GM10248 (cell line): ENCODE results near the gene PLBD2.

Experiments
- CTCF ChIA-PET: fragments of 300-600 bp; sonication (Branson Sonifier 250); formaldehyde crosslinking; extraction: SDS; loops from one replicate; lab custom pipeline; 2021; ENCODE audit warnings: antibody characterized with exemption; lab: Yijun Ruan, JAX
- POLR2A ChIA-PET: fragments of 350-650 bp; sonication (Branson Sonifier 250); formaldehyde crosslinking; extraction: SDS; loops from one replicate; lab custom pipeline; 2020; ENCODE audit warnings: antibody characterized with exemption; lab: Yijun Ruan, JAX
- DNase-seq: peaks from one replicate; pipeline ENCODE4 v3.0.0; 2012; ENCODE audit errors: extremely low spot score
- TF ChIP-seq, protein P1 (sequence below): IDR thresholded peaks from 2 replicates; pipeline ENCODE4 v1.5.1; 2012; ENCODE audit warnings: mild to moderate bottlenecking, low read depth; ENCODE audit errors: extremely low read depth, missing control alignments, control extremely low read depth

PLBD2 gene

GRCh38 chr12:113374823-113375428 is 16.5 kb downstream of the PLBD2 start:
- CTCF ChIA-PET, result no interaction called here

DNA sequence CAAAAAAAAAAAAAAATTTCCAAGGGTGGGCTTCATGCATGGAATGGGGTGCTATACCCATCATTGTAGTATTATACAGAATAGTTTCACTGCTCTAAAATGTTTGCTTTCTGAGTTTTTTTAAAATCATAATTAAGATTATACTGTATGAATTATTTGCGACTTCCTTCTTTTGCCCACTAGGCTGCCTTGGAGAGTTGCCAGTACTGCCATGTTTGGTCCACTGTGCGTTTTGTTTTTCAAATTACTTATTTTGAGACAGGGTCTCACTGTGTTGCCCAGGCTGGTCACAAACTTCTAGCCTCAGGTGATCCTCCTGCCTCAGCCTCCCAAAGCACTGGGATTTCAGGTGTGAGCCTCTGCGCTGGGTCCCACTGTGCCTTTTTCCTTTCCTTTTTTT is 19.9 kb downstream of the PLBD2 start:
- DNase-seq, result no peak
- TF ChIP-seq, protein P1, sequence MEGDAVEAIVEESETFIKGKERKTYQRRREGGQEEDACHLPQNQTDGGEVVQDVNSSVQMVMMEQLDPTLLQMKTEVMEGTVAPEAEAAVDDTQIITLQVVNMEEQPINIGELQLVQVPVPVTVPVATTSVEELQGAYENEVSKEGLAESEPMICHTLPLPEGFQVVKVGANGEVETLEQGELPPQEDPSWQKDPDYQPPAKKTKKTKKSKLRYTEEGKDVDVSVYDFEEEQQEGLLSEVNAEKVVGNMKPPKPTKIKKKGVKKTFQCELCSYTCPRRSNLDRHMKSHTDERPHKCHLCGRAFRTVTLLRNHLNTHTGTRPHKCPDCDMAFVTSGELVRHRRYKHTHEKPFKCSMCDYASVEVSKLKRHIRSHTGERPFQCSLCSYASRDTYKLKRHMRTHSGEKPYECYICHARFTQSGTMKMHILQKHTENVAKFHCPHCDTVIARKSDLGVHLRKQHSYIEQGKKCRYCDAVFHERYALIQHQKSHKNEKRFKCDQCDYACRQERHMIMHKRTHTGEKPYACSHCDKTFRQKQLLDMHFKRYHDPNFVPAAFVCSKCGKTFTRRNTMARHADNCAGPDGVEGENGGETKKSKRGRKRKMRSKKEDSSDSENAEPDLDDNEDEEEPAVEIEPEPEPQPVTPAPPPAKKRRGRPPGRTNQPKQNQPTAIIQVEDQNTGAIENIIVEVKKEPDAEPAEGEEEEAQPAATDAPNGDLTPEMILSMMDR, result no peak
- POLR2A ChIA-PET, result interaction anchor here (0.7 kb wide), 1 partner anchor 26 kb away, joined by 11 read pairs; no protein-coding TSS in a partner anchor
- CTCF ChIA-PET, result no interaction called here

More at GRCh38 chr12:113374823-113375428, 16.5 kb downstream of the PLBD2 start:
- POLR2A ChIA-PET, result no interaction called here
- no peak for DNase-seq
- TF ChIP-seq, protein P1, result no peak

DNA sequence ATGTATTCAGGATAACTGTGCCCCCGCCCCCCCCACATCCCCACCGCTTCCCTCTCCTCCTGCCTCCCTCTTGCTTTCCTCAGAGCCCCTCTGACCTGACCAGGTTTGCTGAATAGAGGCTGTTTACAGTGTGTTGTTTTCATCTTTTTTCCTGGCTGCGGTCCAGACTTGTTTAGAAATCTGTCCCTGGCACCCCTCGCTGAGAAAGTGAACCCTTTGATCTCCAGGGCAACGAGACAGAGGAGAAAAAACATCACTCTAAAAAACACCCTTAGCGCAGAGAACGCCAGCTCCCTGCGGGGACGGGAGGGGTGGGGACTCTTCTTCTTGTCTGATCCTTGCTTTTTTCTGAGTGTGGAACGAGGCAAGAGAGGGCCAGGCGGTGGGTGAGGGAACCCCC is 22.8 kb downstream of the PLBD2 start:
- ChIA-PET POLR2A (no interaction called here), CTCF (interaction anchor here (0.9 to 1.2 kb wide), 2 partner anchors 11 to 14 kb away, joined by 3 read pairs; no protein-coding TSS in a partner anchor)
- no peak for DNase-seq
- TF ChIP-seq, protein P1, result no peak

GRCh38 chr12:113382206-113382605 is 23.8 kb downstream of the PLBD2 start:
- ChIA-PET CTCF (interaction anchor here (1.2 kb wide), 1 partner anchor 12 kb away, joined by 3 read pairs; no protein-coding TSS in a partner anchor), POLR2A (interaction anchor here (0.6 kb wide), 1 partner anchor 73 kb away, joined by 3 read pairs; no protein-coding TSS in a partner anchor)
- TF ChIP-seq, protein P1, result no peak
- DNase-seq, result no peak

- TF ChIP-seq, protein P1, result no peak
- POLR2A ChIA-PET, result no interaction called here
- no peak for DNase-seq
- CTCF ChIA-PET, result interaction anchor here (0.8 to 1.1 kb wide), 3 partner anchors 9 to 41 kb away, joined by 3 read pairs; no protein-coding TSS in a partner anchor
Observed at GRCh38 chr12:113384778-113385177, 26.4 kb downstream of the PLBD2 start.

DNA sequence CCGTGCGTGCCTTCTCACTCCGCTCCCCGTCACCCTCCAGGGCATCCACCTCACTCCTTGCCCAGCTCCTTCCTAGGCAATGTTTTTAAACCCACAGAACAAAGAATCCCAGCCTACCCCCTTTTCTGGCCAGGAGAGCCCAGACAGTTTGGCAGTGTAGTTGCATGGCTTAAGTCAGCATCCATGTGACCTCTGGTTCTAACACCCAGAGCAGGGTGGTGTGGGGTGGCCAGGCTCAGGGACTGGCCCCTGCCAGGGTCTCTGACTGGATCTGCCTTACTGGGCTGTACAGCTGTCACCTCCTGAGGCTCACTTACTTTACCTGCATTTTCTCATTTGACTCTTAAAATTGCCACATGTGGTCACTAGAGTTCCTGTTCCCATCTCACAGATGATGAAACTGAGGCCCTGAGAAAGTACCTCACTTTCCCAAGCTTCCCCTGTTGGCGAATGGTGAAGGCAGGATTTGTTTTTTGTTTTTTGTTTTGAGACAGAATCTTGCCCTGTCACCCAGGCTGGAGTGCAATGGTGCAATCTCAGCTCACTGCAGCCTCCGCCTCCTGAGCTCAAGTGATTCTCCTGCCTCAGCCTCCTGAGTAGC is 27.0 kb downstream of the PLBD2 start:
- ChIA-PET POLR2A (no interaction called here), CTCF (interaction anchor here (1.1 kb wide), 2 partner anchors 9 to 40 kb away, joined by 3 read pairs; no protein-coding TSS in a partner anchor)
- TF ChIP-seq, protein P1, result no peak
- no peak for DNase-seq
